GM18526 (cell line): ENCODE measurements around the gene EXOC6B.

ENCODE experiments used
- POLR2A ChIP-seq: IDR thresholded peaks from 3 replicates; pipeline ENCODE4 v1.6.1; 2011; ENCODE audit not compliant: insufficient read length; ENCODE audit errors: extremely low read depth

EXOC6B gene

GRCh38 chr2:72809095-72809494 is 16.7 kb downstream of the EXOC6B start:
- TF ChIP-seq POLR2A, result no peak

DNA sequence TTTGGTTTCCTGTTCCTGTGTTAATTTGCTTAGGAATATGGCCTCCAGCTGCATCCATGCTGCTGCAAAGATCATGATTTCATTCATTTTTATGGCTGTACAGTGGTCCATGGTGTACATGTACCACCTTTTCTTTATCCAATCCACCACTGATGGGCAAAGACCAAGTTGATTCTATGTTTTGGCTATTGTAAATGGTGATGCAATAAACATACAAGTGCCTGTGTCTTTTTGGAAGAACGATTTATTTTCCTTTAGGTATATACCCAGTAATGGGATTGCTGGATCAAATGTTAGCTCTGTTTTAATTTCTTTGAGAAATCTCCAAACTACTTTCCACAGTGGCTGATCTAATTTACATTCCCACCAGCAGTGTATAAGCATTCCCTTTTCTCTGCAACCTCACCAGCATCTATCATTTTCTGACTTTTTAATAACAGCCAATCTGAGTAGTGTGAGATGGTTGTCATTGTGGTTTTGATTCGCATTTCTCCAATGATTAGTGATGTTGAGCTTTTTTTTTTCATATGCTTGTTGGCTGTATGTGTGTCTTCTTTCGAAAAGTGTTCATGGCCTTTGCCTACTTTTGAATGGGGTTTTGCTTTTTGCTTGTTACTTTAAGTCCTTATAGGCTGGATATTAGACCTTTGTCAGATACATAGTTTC is 19.4 kb downstream of the EXOC6B start:
- no peak for TF ChIP-seq POLR2A

- TF ChIP-seq POLR2A, result no peak
These were observed 22.1 kb downstream of the EXOC6B start for GRCh38 chr2:72803626-72804320.

- TF ChIP-seq POLR2A, result no peak
These were observed 22.7 kb downstream of the EXOC6B start for GRCh38 chr2:72803151-72803550.

DNA sequence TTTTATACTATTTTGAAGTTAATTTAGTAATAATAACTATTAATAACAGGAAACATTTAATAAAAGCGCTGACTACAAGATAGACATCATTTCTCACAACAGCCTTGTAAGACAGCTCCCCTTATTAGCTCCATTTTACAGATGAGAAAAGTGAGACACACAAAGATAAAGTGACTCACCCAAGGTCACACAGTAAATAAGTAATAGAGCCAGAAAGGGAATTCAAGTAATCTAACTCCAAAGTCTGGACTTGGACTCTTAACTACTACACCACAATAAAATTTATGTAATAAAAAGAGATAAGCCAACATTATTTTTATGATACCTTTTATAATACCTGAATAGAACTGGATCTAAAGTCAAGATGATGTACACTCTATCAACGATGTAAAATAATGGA is 25.3 kb downstream of the EXOC6B start:
- TF ChIP-seq POLR2A, result no peak

DNA sequence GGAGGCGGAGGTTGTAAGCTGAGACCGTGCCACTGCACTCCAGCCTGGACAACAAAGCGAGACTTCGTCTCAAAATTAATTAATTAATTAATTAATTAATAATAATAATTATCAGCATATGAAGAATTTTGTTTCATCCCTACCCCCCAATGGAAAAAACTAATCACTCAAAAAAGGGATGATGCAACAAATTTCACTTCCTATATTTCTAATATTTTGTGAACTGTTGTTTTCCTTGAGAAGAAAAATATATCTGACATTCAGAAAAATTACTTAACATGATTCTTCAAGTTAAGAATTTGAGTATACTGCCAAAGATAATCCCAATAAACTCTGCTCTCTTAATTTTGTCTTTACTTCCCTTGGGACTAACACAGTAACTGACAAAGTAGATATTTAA is 28.1 kb downstream of the EXOC6B start:
- no peak for TF ChIP-seq POLR2A

DNA sequence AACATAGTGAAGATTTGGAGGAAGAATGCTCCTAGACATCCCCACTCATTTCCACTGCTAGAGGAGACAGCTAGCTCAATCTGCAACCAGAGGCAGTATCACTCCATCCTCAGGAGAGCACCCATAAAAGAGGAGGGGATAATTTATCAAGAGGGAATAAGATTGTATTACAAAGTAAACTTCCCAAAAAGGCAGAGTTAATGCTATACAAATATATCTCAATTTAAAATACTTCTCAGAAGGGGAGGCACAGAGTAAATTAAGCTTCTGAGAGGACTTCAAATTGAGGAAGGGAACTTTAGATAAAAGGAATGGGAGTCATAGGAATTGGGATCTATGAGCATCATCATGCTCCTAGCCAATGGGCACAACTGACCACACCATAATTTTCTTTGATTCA is 29.1 kb downstream of the EXOC6B start:
- TF ChIP-seq POLR2A, result no peak

GRCh38 chr2:72794572-72794971 is 31.3 kb downstream of the EXOC6B start:
- no peak for TF ChIP-seq POLR2A

DNA sequence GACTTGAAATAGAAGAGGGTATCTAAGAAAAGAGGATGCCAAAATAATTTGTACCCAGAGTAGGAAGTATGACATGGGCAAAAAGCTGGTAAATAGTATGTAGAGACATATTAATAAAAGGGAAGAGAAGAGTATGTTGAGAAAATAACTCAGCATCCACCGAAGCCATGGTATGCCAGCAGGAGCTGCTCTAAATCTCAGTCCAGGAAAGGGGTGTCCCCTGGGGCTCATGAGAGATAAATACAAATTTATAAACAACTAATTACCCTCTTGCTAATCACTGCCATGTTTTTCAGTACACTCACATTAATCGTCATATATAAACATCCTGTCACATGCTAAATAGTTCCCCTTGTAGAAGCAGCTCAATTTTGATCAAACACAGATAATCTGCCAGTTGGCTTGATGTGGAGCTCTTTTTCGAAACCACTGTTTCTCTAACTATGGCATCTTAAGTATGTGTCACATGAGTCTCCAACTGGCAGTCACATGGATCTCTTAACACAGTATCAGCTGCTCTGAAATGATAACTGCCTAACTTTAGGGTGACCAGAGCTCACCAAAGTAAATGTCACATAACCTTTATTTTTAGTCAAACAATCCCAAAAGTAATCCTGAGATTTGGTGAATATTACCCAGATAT is 31.9 kb downstream of the EXOC6B start:
- no peak for TF ChIP-seq POLR2A

DNA sequence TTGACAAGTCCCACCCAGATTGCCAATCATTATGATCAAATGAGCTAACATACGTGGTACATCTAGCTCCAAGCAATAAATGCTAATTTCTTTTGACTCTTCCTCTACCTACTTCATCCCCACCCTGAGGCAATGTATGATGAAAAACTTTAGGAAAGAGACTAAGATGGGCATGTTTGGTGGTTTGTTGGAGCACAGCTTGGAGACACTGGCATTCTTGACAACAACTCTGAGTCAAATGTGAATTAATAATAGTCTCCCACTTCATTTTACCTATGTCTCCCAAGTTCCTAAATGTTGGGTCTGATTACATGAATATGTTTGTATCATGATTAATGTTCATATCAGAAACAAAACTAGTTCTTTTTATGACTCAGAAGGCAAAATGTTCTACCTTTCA is 36.6 kb downstream of the EXOC6B start:
- no peak for TF ChIP-seq POLR2A

DNA sequence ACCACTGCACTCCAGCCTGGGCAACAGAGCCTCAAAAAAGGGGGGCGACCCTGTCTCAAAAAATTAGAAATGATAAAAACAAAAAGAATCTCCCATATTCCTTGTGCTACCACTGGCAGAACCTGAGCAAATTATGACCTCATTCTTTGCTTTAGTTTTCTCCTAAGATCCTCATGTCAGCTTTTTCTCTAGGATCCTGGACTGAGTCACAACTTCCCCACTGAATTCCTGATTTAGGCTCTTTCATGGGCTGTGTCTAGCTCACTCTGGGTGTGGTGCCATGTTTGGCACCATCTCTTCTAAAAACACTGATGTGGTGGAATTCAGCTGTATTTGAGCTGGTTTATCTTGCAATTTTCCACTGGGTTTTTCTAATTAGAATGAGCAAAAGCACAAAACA is 37.1 kb downstream of the EXOC6B start:
- TF ChIP-seq POLR2A, result no peak

DNA sequence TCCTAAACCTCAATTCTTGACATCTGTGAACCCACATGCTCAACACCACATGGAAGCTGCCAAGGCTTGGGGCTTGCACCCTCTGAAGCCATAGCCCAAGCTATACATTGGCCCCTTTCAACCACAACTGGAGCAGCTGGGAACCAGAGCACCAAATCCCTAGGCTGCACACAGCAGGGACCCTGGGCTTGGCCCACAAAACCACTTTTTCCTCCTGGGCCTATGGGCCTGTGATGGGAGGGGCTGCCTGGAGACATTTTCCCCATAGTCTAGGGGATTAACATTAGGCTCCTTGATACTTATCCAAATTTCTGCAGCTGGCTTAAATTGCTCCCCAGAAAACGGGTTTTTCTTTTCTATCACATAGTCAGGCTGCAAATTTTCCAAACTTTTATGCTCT is 40.3 kb downstream of the EXOC6B start:
- TF ChIP-seq POLR2A, result no peak

GRCh38 chr2:72782520-72782919 is 43.3 kb downstream of the EXOC6B start:
- TF ChIP-seq POLR2A, result no peak

GRCh38 chr2:72781480-72781879 is 44.4 kb downstream of the EXOC6B start:
- TF ChIP-seq POLR2A, result no peak

GRCh38 chr2:72780477-72780876 is 45.4 kb downstream of the EXOC6B start:
- no peak for TF ChIP-seq POLR2A

DNA sequence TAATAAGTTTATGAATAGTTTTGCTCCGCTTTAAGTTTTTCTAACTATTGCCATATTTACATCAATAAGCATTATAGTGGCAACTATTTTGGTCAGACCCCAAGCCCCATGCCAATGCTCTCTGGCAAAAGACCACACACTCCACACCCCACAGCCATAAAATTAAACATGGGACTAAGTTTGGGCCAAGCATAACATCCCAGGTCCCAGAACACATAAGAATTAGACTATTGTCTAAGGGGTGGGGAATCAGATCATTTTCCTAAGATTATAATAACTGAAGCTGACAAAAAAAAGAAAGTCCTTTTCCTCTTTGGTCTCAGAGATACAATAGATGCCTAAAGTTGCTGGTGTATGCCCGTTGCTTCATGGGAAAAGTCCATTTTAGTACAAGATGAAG is 46.3 kb downstream of the EXOC6B start:
- no peak for TF ChIP-seq POLR2A

DNA sequence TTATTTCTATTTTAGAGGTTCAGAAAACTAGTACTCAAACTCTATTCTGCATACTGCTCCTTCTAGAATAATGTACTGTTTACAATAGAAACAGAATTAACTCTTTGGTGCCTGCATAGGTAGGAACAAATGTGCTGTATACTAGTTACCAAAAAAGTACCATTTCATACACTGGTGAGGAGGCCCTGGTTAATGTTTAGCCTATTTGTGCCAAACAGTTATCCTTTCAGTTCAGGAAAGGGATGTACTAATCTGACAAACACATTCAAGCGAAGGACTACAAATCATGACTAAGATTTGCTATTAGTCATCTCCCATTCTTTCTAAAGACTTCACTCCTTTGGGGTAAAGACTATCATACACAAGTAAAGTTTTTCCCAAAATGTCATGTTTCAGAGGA is 47.4 kb downstream of the EXOC6B start:
- TF ChIP-seq POLR2A, result no peak

- TF ChIP-seq POLR2A, result no peak
These were observed 54.9 kb downstream of the EXOC6B start for GRCh38 chr2:72770879-72771461.
